H9 (cell line): ENCODE measurements around the gene SPATA6L. TPM values are rescaled to one million over a fixed set of nuclear protein-coding genes. Genes with fewer than 3 reads are reported as not detected.

ENCODE experiments used
- DNase-seq: peaks from one replicate; pipeline ENCODE4 v3.0.0-alpha.2; 2017
- H2AFZ ChIP-seq: one replicate; pipeline ENCODE4 v1.6.1; 2013; ENCODE audit warnings: mild to moderate bottlenecking, low read length, control low read depth, moderate library complexity
- H2AK5ac ChIP-seq: 2 replicates; pipeline ENCODE4 v1.6.1; 2013; ENCODE audit warnings: low read length, control low read depth, mixed read lengths; ENCODE audit not compliant: insufficient read length
- H2BK120ac ChIP-seq: one replicate; pipeline ENCODE4 v1.6.1; 2013; ENCODE audit warnings: low read depth, mild to moderate bottlenecking, low read length, control low read depth, inconsistent platforms; ENCODE audit not compliant: poor library complexity, severe bottlenecking
- H2BK12ac ChIP-seq: 2 replicates; pipeline ENCODE4 v1.6.1; 2013; ENCODE audit warnings: low read length, control low read depth, mixed read lengths, low read depth; ENCODE audit not compliant: insufficient read length
- H2BK15ac ChIP-seq: 2 replicates; pipeline ENCODE4 v1.6.1; 2013; ENCODE audit warnings: low read depth, low read length, control low read depth
- H2BK20ac ChIP-seq: one replicate; pipeline ENCODE4 v1.6.1; 2013; ENCODE audit warnings: low read depth, mild to moderate bottlenecking, low read length, control low read depth, inconsistent platforms; ENCODE audit not compliant: poor library complexity, severe bottlenecking
- H2BK5ac ChIP-seq: 2 replicates; pipeline ENCODE4 v1.6.1; 2013; ENCODE audit warnings: low read length, control low read depth, mixed read lengths; ENCODE audit not compliant: insufficient read length
- H3K14ac ChIP-seq: 2 replicates; pipeline ENCODE4 v1.6.1; 2013; ENCODE audit warnings: low read length, control low read depth; ENCODE audit not compliant: insufficient read depth
- H3K18ac ChIP-seq: 2 replicates; pipeline ENCODE4 v1.6.1; 2013; ENCODE audit warnings: low read depth, mild to moderate bottlenecking, mixed read lengths, low read length, control low read depth; ENCODE audit not compliant: insufficient read length
- H3K23ac ChIP-seq: 2 replicates; pipeline ENCODE4 v1.6.1; 2013; ENCODE audit warnings: low read length, control low read depth, mixed read lengths, low read depth; ENCODE audit not compliant: insufficient read length
- H3K23me2 ChIP-seq: 2 replicates; pipeline ENCODE4 v1.6.1; 2013; ENCODE audit warnings: low read depth, mild to moderate bottlenecking, mixed read lengths, low read length, control low read depth; ENCODE audit not compliant: insufficient read length, poor library complexity, severe bottlenecking
- H3K27ac ChIP-seq: 2 replicates; pipeline ENCODE4 v1.5.1; 2013; ENCODE audit warnings: low read length, control low read depth, mixed read lengths, low read depth; ENCODE audit not compliant: insufficient read length
- H3K27me3 ChIP-seq: 2 replicates; pipeline ENCODE4 v1.6.1; 2013; ENCODE audit warnings: low read length, control low read depth, inconsistent platforms; ENCODE audit not compliant: insufficient read depth
- H3K4ac ChIP-seq: 2 replicates; pipeline ENCODE4 v1.6.1; 2013; ENCODE audit warnings: low read depth, mild to moderate bottlenecking, control low read depth, inconsistent platforms, low read length, moderate library complexity
- H3K4me1 ChIP-seq: 2 replicates; pipeline ENCODE4 v1.6.1; 2013; ENCODE audit warnings: low read length, control low read depth, inconsistent platforms; ENCODE audit not compliant: insufficient read depth
- H3K4me2 ChIP-seq: 2 replicates; pipeline ENCODE4 v1.6.1; 2013; ENCODE audit warnings: low read length, control low read depth, mixed read lengths; ENCODE audit not compliant: insufficient read length, insufficient read depth
- H3K56ac ChIP-seq: 2 replicates; pipeline ENCODE4 v1.6.1; 2013; ENCODE audit warnings: low read depth, mild to moderate bottlenecking, mixed read lengths, low read length, control low read depth; ENCODE audit not compliant: insufficient read length
- H3K79me1 ChIP-seq: 2 replicates; pipeline ENCODE4 v1.6.1; 2013; ENCODE audit warnings: low read depth, mild to moderate bottlenecking, moderate library complexity, low read length, control low read depth, inconsistent platforms; ENCODE audit not compliant: insufficient read depth, poor library complexity, severe bottlenecking
- H3K79me2 ChIP-seq: 2 replicates; pipeline ENCODE4 v1.6.1; 2013; ENCODE audit warnings: low read length, control low read depth, inconsistent platforms; ENCODE audit not compliant: insufficient read depth
- H3K9ac ChIP-seq: 2 replicates; pipeline ENCODE4 v1.6.1; 2013; ENCODE audit warnings: low read length, control low read depth, mixed read lengths; ENCODE audit not compliant: insufficient read length; ENCODE audit errors: extremely low read depth
- H3K9me3 ChIP-seq: one replicate; pipeline ENCODE4 v1.6.1; 2013; ENCODE audit warnings: low read depth, low read length, inconsistent platforms; ENCODE audit not compliant: control insufficient read depth
- H3T11ph ChIP-seq: one replicate; pipeline ENCODE4 v1.6.1; 2013; ENCODE audit warnings: mild to moderate bottlenecking, low read length, control low read depth, inconsistent platforms
- H4K20me1 ChIP-seq: one replicate; pipeline ENCODE4 v1.6.1; 2013; ENCODE audit not compliant: control insufficient read depth, insufficient read length, insufficient read depth
- H4K5ac ChIP-seq: 2 replicates; pipeline ENCODE4 v1.6.1; 2013; ENCODE audit warnings: low read depth, mild to moderate bottlenecking, mixed read lengths, low read length, control low read depth; ENCODE audit not compliant: insufficient read length
- H4K8ac ChIP-seq: replicated peaks from 2 replicates; pipeline ENCODE4 v1.6.1; 2013; ENCODE audit warnings: low read length, control low read depth, mixed read lengths, low read depth; ENCODE audit not compliant: insufficient read length
- H4K91ac ChIP-seq: 2 replicates; pipeline ENCODE4 v1.6.1; 2013; ENCODE audit warnings: low read depth, mild to moderate bottlenecking, moderate library complexity, mixed read lengths, low read length, control low read depth; ENCODE audit not compliant: insufficient read length
- H3K27ac Mint-ChIP-seq, 3 experiments: 2 replicates in 2 of 3; 3 replicates in 1 of 3; pipeline ENCODE4 v1.8.0; 2020 to 2021; ENCODE audit warnings: mixed read lengths in 3 of 3, mild to moderate bottlenecking in 1 of 3, moderate library complexity in 1 of 3
- H3K27me3 Mint-ChIP-seq: 2 replicates; pipeline ENCODE4 v1.8.0; 2021; ENCODE audit warnings: low read depth, mild to moderate bottlenecking, moderate library complexity, mixed read lengths
- H3K36me3 Mint-ChIP-seq, 3 experiments: 2 replicates in 2 of 3; 3 replicates in 1 of 3; pipeline ENCODE4 v1.8.0; 2020 to 2021; ENCODE audit warnings: low read depth in 3 of 3, mixed read lengths in 3 of 3; ENCODE audit not compliant: insufficient read depth in 1 of 3
- H3K4me1 Mint-ChIP-seq, 2 experiments: 2 replicates each; pipeline ENCODE4 v1.8.0; 2020; ENCODE audit warnings: mixed read lengths in 2 of 2
- H3K4me3 Mint-ChIP-seq, 2 experiments: 2 replicates in 1 of 2; 3 replicates in 1 of 2; pipeline ENCODE4 v1.8.0; 2020 to 2021; ENCODE audit warnings: mild to moderate bottlenecking in 2 of 2, mixed read lengths in 2 of 2, moderate library complexity in 1 of 2
- H3K9me3 Mint-ChIP-seq, 2 experiments: 2 replicates in 1 of 2; 3 replicates in 1 of 2; pipeline ENCODE4 v1.8.0; 2020; ENCODE audit warnings: mild to moderate bottlenecking in 2 of 2, mixed read lengths in 2 of 2, moderate library complexity in 1 of 2
- WGBS: extraction: QIAGEN DNeasy Blood & Tissue Kit; methylation state at CpG from one replicate; pipeline ENCODE4 v1.1.7; 2013; ENCODE audit warnings: missing lambda C conversion rate, low lambda C conversion rate, mixed read lengths; ENCODE audit not compliant: insufficient read length; ENCODE audit errors: extremely low coverage; 5-methylcytosine and 5-hydroxymethylcytosine counted together
- total RNA-seq: library from RNA; stranded (reverse); gene quantifications from 2 replicates; pipeline ENCODE4 v1.2.1, GENCODE V29; 2021
- TF ChIP-seq, protein P1 (sequence below): fragments of 200-600 bp; sonication (generic); conservative IDR thresholded peaks from 3 replicates; pipeline ENCODE4 v1.8.0; 2021; ENCODE audit warnings: antibody characterized with exemption, mild to moderate bottlenecking

SPATA6L gene
- total RNA-seq, 1 experiment from 2014 or later, result 0.87 TPM

GRCh38 chr9:4700091-4700490, 33.8 kb upstream of the SPATA6L start:
- Histone ChIP-seq H3K18ac (no peak overlapping the region), H3K9ac (no peak overlapping the region), H2AFZ (no peak overlapping the region), H2BK5ac (no peak overlapping the region), H3K23me2 (no peaks in the 10 kb centered on the region), H3K27ac (no peak overlapping the region), H4K91ac (no peak overlapping the region), H2BK15ac (no peak overlapping the region), H2BK20ac (no peak overlapping the region), H2BK12ac (no peak overlapping the region), H2AK5ac (no peak overlapping the region), H3K14ac (no peak overlapping the region), H3K4ac (no peak overlapping the region), H3K9me3 (no peaks in the 10 kb centered on the region), H3T11ph (no peak overlapping the region), H4K20me1 (no peaks in the 10 kb centered on the region), H4K5ac (no peak overlapping the region), H4K8ac (no peak overlapping the region), H3K79me1 (no peaks in the 10 kb centered on the region), H2BK120ac (no peak overlapping the region), H3K4me2 (no peak overlapping the region), H3K79me2 (no peaks in the 10 kb centered on the region), H3K23ac (no peak overlapping the region), H3K56ac (no peak overlapping the region), H3K27me3 (no peaks in the 10 kb centered on the region), H3K4me1 (no peaks in the 10 kb centered on the region)
- TF ChIP-seq, protein P1, sequence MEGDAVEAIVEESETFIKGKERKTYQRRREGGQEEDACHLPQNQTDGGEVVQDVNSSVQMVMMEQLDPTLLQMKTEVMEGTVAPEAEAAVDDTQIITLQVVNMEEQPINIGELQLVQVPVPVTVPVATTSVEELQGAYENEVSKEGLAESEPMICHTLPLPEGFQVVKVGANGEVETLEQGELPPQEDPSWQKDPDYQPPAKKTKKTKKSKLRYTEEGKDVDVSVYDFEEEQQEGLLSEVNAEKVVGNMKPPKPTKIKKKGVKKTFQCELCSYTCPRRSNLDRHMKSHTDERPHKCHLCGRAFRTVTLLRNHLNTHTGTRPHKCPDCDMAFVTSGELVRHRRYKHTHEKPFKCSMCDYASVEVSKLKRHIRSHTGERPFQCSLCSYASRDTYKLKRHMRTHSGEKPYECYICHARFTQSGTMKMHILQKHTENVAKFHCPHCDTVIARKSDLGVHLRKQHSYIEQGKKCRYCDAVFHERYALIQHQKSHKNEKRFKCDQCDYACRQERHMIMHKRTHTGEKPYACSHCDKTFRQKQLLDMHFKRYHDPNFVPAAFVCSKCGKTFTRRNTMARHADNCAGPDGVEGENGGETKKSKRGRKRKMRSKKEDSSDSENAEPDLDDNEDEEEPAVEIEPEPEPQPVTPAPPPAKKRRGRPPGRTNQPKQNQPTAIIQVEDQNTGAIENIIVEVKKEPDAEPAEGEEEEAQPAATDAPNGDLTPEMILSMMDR, result no peak
- no peak for DNase-seq
- Mint-ChIP-seq H3K27ac (no peak overlapping the region), H3K4me3 (no peak overlapping the region), H3K27me3 (no peaks in the 10 kb centered on the region), H3K9me3 (no peaks in the 10 kb centered on the region), H3K36me3 (peaks cover 2 to 31% (median 30%) of the 10 kb centered on the region in 3 experiments; a peak in 5 of 7 replicates), H3K4me1 (no peaks in the 10 kb centered on the region)
- no CpG with 5 or more reads among the region's 3 CpGs for WGBS
